ENCODE results near the gene LTN1.
A peak's percentile ranks its signal among the peaks of the same experiment; 100 is the strongest.

LTN1 gene

DNA sequence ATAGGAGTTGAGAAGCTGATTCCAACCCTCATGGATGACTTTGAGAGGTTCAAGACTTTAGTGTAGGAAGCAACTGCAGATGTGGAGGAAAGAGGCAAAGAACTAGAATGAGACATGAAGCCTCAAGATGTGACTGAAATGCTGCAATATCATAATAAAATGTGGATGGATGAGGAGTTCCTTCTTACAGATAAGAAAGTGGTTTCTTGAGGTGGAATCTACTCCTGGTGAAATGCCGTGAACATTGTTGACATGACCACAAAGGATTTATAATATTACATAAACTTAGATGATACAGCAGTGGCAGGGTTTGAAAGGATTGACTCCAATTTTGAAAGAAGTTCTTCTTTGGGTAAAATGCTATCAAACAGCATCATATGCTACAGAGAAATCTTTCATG lies 28.8 kb downstream of the LTN1 start:
- Histone ChIP-seq H2AFZ (ENCODE audit: low read depth, low read length) (no peak overlapping the region), H2BK12ac (ENCODE audit: low read length in 2 of 2) (no peak overlapping the region), H3K27ac (ENCODE audit: low read length, poor library complexity, severe bottlenecking) (no peak overlapping the region), H2BK15ac (ENCODE audit: low read depth, poor library complexity, severe bottlenecking) (no peak overlapping the region), H4K91ac (ENCODE audit: low read length) (no peak overlapping the region), H3K79me1 (replicated peaks; ENCODE audit: low read length, poor library complexity, severe bottlenecking) (peaks cover 16% of the 10 kb centered on the region), H3K36me3 (ENCODE audit: control insufficient read depth in 1 of 2, insufficient read depth in 2 of 2, low read depth in 1 of 2, low read length in 2 of 2) (peaks cover 14 to 85% of the 10 kb centered on the region in 2 experiments), H3K9ac (ENCODE audit: low read length) (no peak overlapping the region), H3K4ac (ENCODE audit: low read depth in 1 of 2, low read length in 2 of 2) (no peak overlapping the region), H2AK5ac (ENCODE audit: low read length, severe bottlenecking) (no peak overlapping the region), H3K23ac (ENCODE audit: low read length in 2 of 2) (no peak overlapping the region), H3K14ac (ENCODE audit: low read length in 2 of 2) (no peak overlapping the region), H3K4me2 (ENCODE audit: low read length, poor library complexity, severe bottlenecking) (no peak overlapping the region), H3K18ac (ENCODE audit: low read depth in 1 of 2, low read length in 2 of 2) (no peak overlapping the region), H3K4me1 (ENCODE audit: control insufficient read depth, insufficient read depth, low read depth, low read length) (no peaks in the 10 kb centered on the region), H2BK120ac (ENCODE audit: low read depth, low read length) (no peak overlapping the region), H3K27me3 (ENCODE audit: control insufficient read depth in 1 of 2, insufficient read depth in 1 of 2, low read length in 2 of 2) (no peaks in the 10 kb centered on the region), H3K9me3 (ENCODE audit: control insufficient read depth, low read length) (no peaks in the 10 kb centered on the region), H4K8ac (ENCODE audit: low read length) (no peak overlapping the region), H3K4me3 (ENCODE audit: insufficient read depth in 1 of 2, low read depth in 1 of 2, low read length in 2 of 2) (no peak overlapping the region), H2BK5ac (ENCODE audit: low read depth, low read length, poor library complexity, severe bottlenecking) (no peak overlapping the region)
- no peak for DNase-seq
- no CpG with 5 or more reads among the region's 1 CpG for WGBS

DNA sequence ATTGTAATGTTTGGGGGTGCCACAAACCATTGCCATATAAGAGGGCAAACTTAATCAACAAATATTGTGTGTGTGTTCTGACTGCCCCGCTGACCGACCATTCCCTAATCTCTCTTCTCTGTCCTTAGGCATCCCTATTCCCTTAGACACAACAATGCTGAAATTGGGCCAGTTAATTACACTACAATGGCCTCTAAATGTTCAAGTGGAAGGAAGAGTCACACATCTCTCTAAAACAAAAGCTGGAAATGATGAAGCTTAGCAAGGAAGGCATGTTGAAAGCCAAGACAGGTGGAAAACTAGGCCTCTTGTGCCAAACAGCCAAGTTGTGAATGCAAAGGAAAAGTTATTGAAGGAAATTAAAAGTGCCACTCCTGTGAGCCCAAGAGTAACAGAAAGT lies 30.2 kb downstream of the LTN1 start:
- no peak for DNase-seq
- H3K27me3 ChIP-seq (ENCODE audit: control insufficient read depth in 1 of 2, insufficient read depth in 1 of 2, low read length in 2 of 2): no peaks in the 10 kb centered on the region

DNA sequence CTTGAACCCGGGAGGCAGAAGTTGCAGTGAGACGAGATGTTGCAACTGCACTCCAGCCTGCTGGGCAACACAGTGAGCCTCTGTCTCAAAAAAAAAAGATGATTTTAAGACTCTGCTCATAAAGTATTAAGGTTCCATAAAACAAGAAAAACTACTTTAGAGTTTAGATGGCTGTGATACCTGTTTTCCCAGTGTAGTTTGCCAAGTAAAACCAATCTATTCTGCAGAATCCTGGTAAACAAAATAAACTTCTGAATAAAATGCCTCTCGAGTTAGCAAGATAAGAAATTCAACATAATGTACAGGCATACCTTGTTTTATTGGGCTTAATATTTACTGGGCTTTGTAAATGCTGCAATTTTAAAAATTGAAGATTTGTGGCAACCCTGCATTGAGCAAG lies 30.8 kb downstream of the LTN1 start:
- H3K9ac ChIP-seq (ENCODE audit: low read length): no peak overlapping the region
- H3K23ac ChIP-seq (ENCODE audit: low read length in 2 of 2): no peak overlapping the region
- no peak overlapping the region for H2AFZ ChIP-seq (ENCODE audit: low read depth, low read length)
- no peak overlapping the region for H3K4me2 ChIP-seq (ENCODE audit: low read length, poor library complexity, severe bottlenecking)
- H3K27ac ChIP-seq (ENCODE audit: low read length, poor library complexity, severe bottlenecking): no peak overlapping the region
- H3K79me1 ChIP-seq (replicated peaks; ENCODE audit: low read length, poor library complexity, severe bottlenecking): peaks cover 9% of the 10 kb centered on the region
- H3K9me3 ChIP-seq (ENCODE audit: control insufficient read depth, low read length): no peaks in the 10 kb centered on the region
- H3K18ac ChIP-seq (ENCODE audit: low read depth in 1 of 2, low read length in 2 of 2): no peak overlapping the region
- no peak overlapping the region for H4K91ac ChIP-seq (ENCODE audit: low read length)
- no peak overlapping the region for H3K14ac ChIP-seq (ENCODE audit: low read length in 2 of 2)
- H2AK5ac ChIP-seq (ENCODE audit: low read length, severe bottlenecking): no peak overlapping the region
- H2BK120ac ChIP-seq (ENCODE audit: low read depth, low read length): no peak overlapping the region
- no peak overlapping the region for H2BK12ac ChIP-seq (ENCODE audit: low read length in 2 of 2)
- no peak overlapping the region for H2BK15ac ChIP-seq (ENCODE audit: low read depth, poor library complexity, severe bottlenecking)
- H2BK5ac ChIP-seq (ENCODE audit: low read depth, low read length, poor library complexity, severe bottlenecking): no peak overlapping the region
- no peak overlapping the region for H4K8ac ChIP-seq (ENCODE audit: low read length)
- H3K36me3 ChIP-seq (ENCODE audit: control insufficient read depth in 1 of 2, insufficient read depth in 2 of 2, low read depth in 1 of 2, low read length in 2 of 2): peaks cover 3 to 87% of the 10 kb centered on the region in 2 experiments
- 100% methylated on average over 2 of the region's 3 CpGs for WGBS
- no peaks in the 10 kb centered on the region for H3K27me3 ChIP-seq (ENCODE audit: control insufficient read depth in 1 of 2, insufficient read depth in 1 of 2, low read length in 2 of 2)
- H3K4me1 ChIP-seq (ENCODE audit: control insufficient read depth, insufficient read depth, low read depth, low read length): no peaks in the 10 kb centered on the region
- H3K4ac ChIP-seq (ENCODE audit: low read depth in 1 of 2, low read length in 2 of 2): no peak overlapping the region
- no peak overlapping the region for H3K4me3 ChIP-seq (ENCODE audit: insufficient read depth in 1 of 2, low read depth in 1 of 2, low read length in 2 of 2)
- no peak for DNase-seq

More for the DNA sequence above, 30.2 kb downstream of the LTN1 start:
- Histone ChIP-seq H3K27ac (ENCODE audit: low read length, poor library complexity, severe bottlenecking) (no peak overlapping the region), H2AK5ac (ENCODE audit: low read length, severe bottlenecking) (no peak overlapping the region), H3K9me3 (ENCODE audit: control insufficient read depth, low read length) (no peaks in the 10 kb centered on the region), H3K36me3 (ENCODE audit: control insufficient read depth in 1 of 2, insufficient read depth in 2 of 2, low read depth in 1 of 2, low read length in 2 of 2) (peaks cover 7 to 87% of the 10 kb centered on the region in 2 experiments), H2BK12ac (ENCODE audit: low read length in 2 of 2) (no peak overlapping the region), H3K23ac (ENCODE audit: low read length in 2 of 2) (no peak overlapping the region), H3K4me1 (ENCODE audit: control insufficient read depth, insufficient read depth, low read depth, low read length) (no peaks in the 10 kb centered on the region), H3K18ac (ENCODE audit: low read depth in 1 of 2, low read length in 2 of 2) (no peak overlapping the region), H4K91ac (ENCODE audit: low read length) (no peak overlapping the region), H3K9ac (ENCODE audit: low read length) (no peak overlapping the region), H3K14ac (ENCODE audit: low read length in 2 of 2) (no peak overlapping the region), H2BK5ac (ENCODE audit: low read depth, low read length, poor library complexity, severe bottlenecking) (no peak overlapping the region), H2AFZ (ENCODE audit: low read depth, low read length) (no peak overlapping the region), H3K79me1 (replicated peaks; ENCODE audit: low read length, poor library complexity, severe bottlenecking) (peaks cover 11% of the 10 kb centered on the region), H3K4me3 (ENCODE audit: insufficient read depth in 1 of 2, low read depth in 1 of 2, low read length in 2 of 2) (no peak overlapping the region), H2BK15ac (ENCODE audit: low read depth, poor library complexity, severe bottlenecking) (no peak overlapping the region), H3K4me2 (ENCODE audit: low read length, poor library complexity, severe bottlenecking) (no peak overlapping the region), H4K8ac (ENCODE audit: low read length) (no peak overlapping the region), H2BK120ac (ENCODE audit: low read depth, low read length) (no peak overlapping the region), H3K4ac (ENCODE audit: low read depth in 1 of 2, low read length in 2 of 2) (no peak overlapping the region)
- WGBS: 100% methylated on average over 1 of the region's 2 CpGs

DNA sequence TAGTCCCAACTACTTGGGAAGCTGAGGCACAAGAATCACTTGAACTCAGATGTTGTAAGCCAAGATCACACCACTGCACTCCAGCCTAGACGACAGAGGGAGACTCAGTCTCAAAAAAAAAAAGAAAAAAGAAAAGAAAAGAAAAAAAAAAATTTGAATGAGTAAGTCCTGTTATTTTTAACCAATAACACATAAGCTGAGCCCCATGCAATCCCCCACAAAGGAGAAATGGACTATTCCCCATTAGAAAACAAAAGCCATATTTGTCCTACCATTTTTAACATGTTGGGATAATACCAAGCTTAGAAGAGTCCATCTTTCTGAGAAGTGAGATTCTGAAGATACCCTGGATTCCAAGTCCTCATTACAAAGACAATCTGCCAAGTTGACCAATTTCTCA lies 32.4 kb downstream of the LTN1 start:
- no peaks in the 10 kb centered on the region for H3K27me3 ChIP-seq (ENCODE audit: control insufficient read depth in 1 of 2, insufficient read depth in 1 of 2, low read length in 2 of 2)
- no peak overlapping the region for H2BK12ac ChIP-seq (ENCODE audit: low read length in 2 of 2)
- H2BK5ac ChIP-seq (ENCODE audit: low read depth, low read length, poor library complexity, severe bottlenecking): no peak overlapping the region
- no peak overlapping the region for H4K8ac ChIP-seq (ENCODE audit: low read length)
- no peak overlapping the region for H3K23ac ChIP-seq (ENCODE audit: low read length in 2 of 2)
- peaks cover 6% of the 10 kb centered on the region for H3K79me1 ChIP-seq (replicated peaks; ENCODE audit: low read length, poor library complexity, severe bottlenecking)
- H3K14ac ChIP-seq (ENCODE audit: low read length in 2 of 2): no peak overlapping the region
- peaks cover 3 to 85% of the 10 kb centered on the region in 2 experiments for H3K36me3 ChIP-seq (ENCODE audit: control insufficient read depth in 1 of 2, insufficient read depth in 2 of 2, low read depth in 1 of 2, low read length in 2 of 2)
- no peak overlapping the region for H2BK15ac ChIP-seq (ENCODE audit: low read depth, poor library complexity, severe bottlenecking)
- H3K9me3 ChIP-seq (ENCODE audit: control insufficient read depth, low read length): no peaks in the 10 kb centered on the region
- peak overlapping the region; percentile 72 for H3K27ac ChIP-seq (ENCODE audit: low read length, poor library complexity, severe bottlenecking)
- no peak overlapping the region for H4K91ac ChIP-seq (ENCODE audit: low read length)
- no CpG with 5 or more reads among the region's 1 CpG for WGBS
- H3K4me2 ChIP-seq (ENCODE audit: low read length, poor library complexity, severe bottlenecking): no peak overlapping the region
- H3K9ac ChIP-seq (ENCODE audit: low read length): no peak overlapping the region
- no peak for DNase-seq
- no peaks in the 10 kb centered on the region for H3K4me1 ChIP-seq (ENCODE audit: control insufficient read depth, insufficient read depth, low read depth, low read length)
- H2BK120ac ChIP-seq (ENCODE audit: low read depth, low read length): no peak overlapping the region
- H3K4me3 ChIP-seq (ENCODE audit: insufficient read depth in 1 of 2, low read depth in 1 of 2, low read length in 2 of 2): no peak overlapping the region
- H3K18ac ChIP-seq (ENCODE audit: low read depth in 1 of 2, low read length in 2 of 2): no peak overlapping the region
- no peak overlapping the region for H2AK5ac ChIP-seq (ENCODE audit: low read length, severe bottlenecking)
- H3K4ac ChIP-seq (ENCODE audit: low read depth in 1 of 2, low read length in 2 of 2): no peak overlapping the region
- no peak overlapping the region for H2AFZ ChIP-seq (ENCODE audit: low read depth, low read length)
